Thyroid gland (tissue), 4 donors: ENCODE measurements around the gene FAM78A.

Experiments used
- POLR2A ChIP-seq, 2 donors: fragments of 450-650 bp; IDR thresholded peaks; one replicate each; pipeline ENCODE4 v1.6.1; 2017; ENCODE audit warnings: antibody characterized with exemption in 2 of 2, mild to moderate bottlenecking in 2 of 2, moderate library complexity in 1 of 2
- TF ChIP-seq, protein P1 (sequence below), 6 experiments: fragments of 200-600 bp in 3 of 6; fragments of 450-650 bp in 3 of 6; sonication (generic) in 3 of 6; IDR thresholded peaks; one replicate each; pipeline ENCODE4 v1.5.1; 2016 to 2019; ENCODE audit warnings: antibody characterized with exemption in 6 of 6, mild to moderate bottlenecking in 2 of 6, inconsistent platforms in 1 of 6, moderate library complexity in 1 of 6

DNA sequence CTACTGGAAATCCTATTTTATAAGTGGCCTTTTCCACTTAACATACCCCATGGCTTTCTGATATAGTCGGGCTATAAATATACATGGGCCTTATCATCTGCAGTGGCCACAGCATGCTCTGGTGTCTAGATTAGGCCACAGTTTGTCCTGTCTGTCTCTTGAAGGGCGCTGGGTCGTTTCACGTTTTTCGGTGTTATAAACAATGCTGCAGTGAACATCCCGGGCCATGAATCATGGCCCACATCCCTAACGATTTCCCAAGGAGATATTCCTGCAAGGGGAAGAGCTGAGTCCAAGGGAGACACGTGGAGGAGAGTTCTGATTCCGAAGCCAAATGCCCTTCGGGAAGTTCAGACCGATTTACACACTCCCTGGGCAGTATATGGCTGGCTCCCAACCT lies 21.6 kb upstream of the FAM78A start:
- TF ChIP-seq, protein P1, sequence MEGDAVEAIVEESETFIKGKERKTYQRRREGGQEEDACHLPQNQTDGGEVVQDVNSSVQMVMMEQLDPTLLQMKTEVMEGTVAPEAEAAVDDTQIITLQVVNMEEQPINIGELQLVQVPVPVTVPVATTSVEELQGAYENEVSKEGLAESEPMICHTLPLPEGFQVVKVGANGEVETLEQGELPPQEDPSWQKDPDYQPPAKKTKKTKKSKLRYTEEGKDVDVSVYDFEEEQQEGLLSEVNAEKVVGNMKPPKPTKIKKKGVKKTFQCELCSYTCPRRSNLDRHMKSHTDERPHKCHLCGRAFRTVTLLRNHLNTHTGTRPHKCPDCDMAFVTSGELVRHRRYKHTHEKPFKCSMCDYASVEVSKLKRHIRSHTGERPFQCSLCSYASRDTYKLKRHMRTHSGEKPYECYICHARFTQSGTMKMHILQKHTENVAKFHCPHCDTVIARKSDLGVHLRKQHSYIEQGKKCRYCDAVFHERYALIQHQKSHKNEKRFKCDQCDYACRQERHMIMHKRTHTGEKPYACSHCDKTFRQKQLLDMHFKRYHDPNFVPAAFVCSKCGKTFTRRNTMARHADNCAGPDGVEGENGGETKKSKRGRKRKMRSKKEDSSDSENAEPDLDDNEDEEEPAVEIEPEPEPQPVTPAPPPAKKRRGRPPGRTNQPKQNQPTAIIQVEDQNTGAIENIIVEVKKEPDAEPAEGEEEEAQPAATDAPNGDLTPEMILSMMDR (IDR thresholded peaks at IDR 0.05), result no peak
- no peak for TF ChIP-seq POLR2A (IDR thresholded peaks at IDR 0.05)
